GM23338 (cell line): ENCODE measurements around the gene ABCB8. TPM values are rescaled to one million over a fixed set of nuclear protein-coding genes. Genes with fewer than 3 reads are reported as not detected.

Experiments used
- ATAC-seq: fragments of 200-7000 bp; cut with Tn5 transposase; 3 replicates; pipeline ENCODE4 v1.9.1; 2020
- DNase-seq: peaks from one replicate; pipeline ENCODE4 v3.0.0-alpha.2; 2015; ENCODE audit warnings: low spot score
- H2AFZ ChIP-seq: fragments of 200-600 bp; sonication (generic); 2 replicates; pipeline ENCODE4 v1.8.0; 2016; ENCODE audit warnings: antibody characterized with exemption, mild to moderate bottlenecking, moderate library complexity
- H3F3A ChIP-seq: fragments of 200-600 bp; sonication (generic); replicated peaks from 2 replicates; pipeline ENCODE4 v1.8.0; 2017; ENCODE audit warnings: antibody characterized with exemption, mixed run types, low read depth
- H3K27ac ChIP-seq: fragments of 200-600 bp; sonication (generic); 2 replicates; pipeline ENCODE4 v1.6.1; 2016; ENCODE audit warnings: low read depth
- H3K27me3 ChIP-seq: fragments of 200-600 bp; sonication (generic); 2 replicates; pipeline ENCODE4 v1.8.0; 2016; ENCODE audit warnings: mild to moderate bottlenecking, mixed run types, moderate library complexity; ENCODE audit not compliant: insufficient read depth
- H3K36me3 ChIP-seq: fragments of 200-600 bp; sonication (generic); 2 replicates; pipeline ENCODE4 v1.8.0; 2016; ENCODE audit warnings: mild to moderate bottlenecking; ENCODE audit not compliant: insufficient read depth
- H3K4me1 ChIP-seq: fragments of 200-600 bp; sonication (generic); 2 replicates; pipeline ENCODE4 v1.8.0; 2016; ENCODE audit warnings: mild to moderate bottlenecking, moderate library complexity; ENCODE audit not compliant: insufficient read depth
- H3K4me2 ChIP-seq: fragments of 200-600 bp; sonication (generic); 2 replicates; pipeline ENCODE4 v1.7.1; 2017; ENCODE audit warnings: mixed run types
- H3K4me3 ChIP-seq: fragments of 200-600 bp; sonication (generic); 2 replicates; pipeline ENCODE4 v1.6.1; 2016; ENCODE audit warnings: mixed run types
- H3K79me2 ChIP-seq: fragments of 200-600 bp; sonication (generic); replicated peaks from 2 replicates; pipeline ENCODE4 v1.8.0; 2017; ENCODE audit warnings: mild to moderate bottlenecking; ENCODE audit not compliant: insufficient read depth
- H3K9me2 ChIP-seq: fragments of 200-600 bp; sonication (generic); 2 replicates; pipeline ENCODE4 v1.8.0; 2017; ENCODE audit not compliant: insufficient read depth
- H4K20me1 ChIP-seq: fragments of 200-600 bp; sonication (generic); replicated peaks from 2 replicates; pipeline ENCODE4 v1.8.0; 2017; ENCODE audit warnings: mild to moderate bottlenecking; ENCODE audit not compliant: insufficient read depth
- H3K27ac Mint-ChIP-seq: 2 replicates; pipeline ENCODE4 v1.8.0; 2020; ENCODE audit warnings: inconsistent platforms, mild to moderate bottlenecking, moderate library complexity, mixed read lengths
- H3K27me3 Mint-ChIP-seq: 3 replicates; pipeline ENCODE4 v1.8.0; 2022; ENCODE audit warnings: low read depth, mild to moderate bottlenecking, moderate library complexity, mixed read lengths, inconsistent platforms; ENCODE audit not compliant: insufficient read depth, poor library complexity
- H3K36me3 Mint-ChIP-seq: 3 replicates; pipeline ENCODE4 v1.8.0; 2021; ENCODE audit warnings: low read depth, mild to moderate bottlenecking, inconsistent platforms, moderate library complexity, mixed read lengths
- H3K4me1 Mint-ChIP-seq: 3 replicates; pipeline ENCODE4 v1.8.0; 2020; ENCODE audit warnings: mild to moderate bottlenecking, inconsistent platforms, mixed read lengths
- H3K4me3 Mint-ChIP-seq: 3 replicates; pipeline ENCODE4 v1.8.0; 2021; ENCODE audit warnings: moderate library complexity, mild to moderate bottlenecking, inconsistent platforms, mixed read lengths
- H3K9me3 Mint-ChIP-seq: 3 replicates; pipeline ENCODE4 v1.8.0; 2020; ENCODE audit warnings: moderate library complexity, mild to moderate bottlenecking, inconsistent platforms, mixed read lengths
- CREB1 ChIP-seq: fragments of 250-450 bp; sonication (Bioruptor Pico); IDR thresholded peaks from 2 replicates; pipeline ENCODE4 v1.5.0; 2020; ENCODE audit warnings: low read depth, mild to moderate bottlenecking, moderate library complexity
- CTCF ChIP-seq, 2 experiments: fragments of 200-600 bp in 1 of 2; sonication (generic) in 1 of 2; conservative IDR thresholded peaks; 2 replicates each; pipeline versions ENCODE4 v1.5.1 to v1.6.1; 2016 to 2017; ENCODE audit warnings: antibody characterized with exemption in 2 of 2, low read depth in 2 of 2, mild to moderate bottlenecking in 2 of 2, moderate library complexity in 1 of 2
- ETS1 ChIP-seq: IDR thresholded peaks from 2 replicates; pipeline ENCODE4 v1.6.1; 2016; ENCODE audit warnings: antibody characterized with exemption
- EZH2 ChIP-seq: fragments of 200-600 bp; sonication (generic); IDR thresholded peaks from one replicate; pipeline ENCODE4 v1.8.0; 2017; ENCODE audit warnings: antibody characterized with exemption, mild to moderate bottlenecking, low read depth; ENCODE audit not compliant: unreplicated experiment
- EZH2phosphoT487 ChIP-seq: fragments of 200-600 bp; sonication (generic); IDR thresholded peaks from one replicate; pipeline ENCODE4 v1.8.1; 2018; ENCODE audit warnings: antibody characterized with exemption; ENCODE audit not compliant: unreplicated experiment
- JUNB ChIP-seq: IDR thresholded peaks from one replicate; pipeline ENCODE4 v1.6.1; 2016; ENCODE audit warnings: antibody characterized with exemption; ENCODE audit not compliant: unreplicated experiment
- NANOG ChIP-seq: IDR thresholded peaks from 2 replicates; pipeline ENCODE4 v1.6.1; 2016; ENCODE audit warnings: antibody characterized with exemption, borderline replicate concordance
- POLR2AphosphoS5 ChIP-seq: IDR thresholded peaks from 2 replicates; pipeline ENCODE4 v1.6.1; 2016; ENCODE audit warnings: antibody characterized with exemption, low read depth
- REST ChIP-seq: IDR thresholded peaks from one replicate; pipeline ENCODE4 v1.6.1; 2018; ENCODE audit warnings: antibody characterized with exemption; ENCODE audit not compliant: unreplicated experiment
- STAT1 ChIP-seq: IDR thresholded peaks from one replicate; pipeline ENCODE4 v1.6.1; 2016; ENCODE audit warnings: antibody characterized with exemption; ENCODE audit not compliant: unreplicated experiment
- ZNF114 ChIP-seq: fragments of 250-450 bp; sonication (Bioruptor Pico); IDR thresholded peaks from 2 replicates; pipeline ENCODE4 v1.5.0; 2020; ENCODE audit warnings: mild to moderate bottlenecking, moderate library complexity
- ZNF331 ChIP-seq: fragments of 250-450 bp; sonication (Bioruptor Pico); IDR thresholded peaks from 2 replicates; pipeline ENCODE4 v1.5.0; 2020; ENCODE audit warnings: low read depth, mild to moderate bottlenecking, moderate library complexity
- ZNF462 ChIP-seq: fragments of 250-450 bp; sonication (Bioruptor Pico); IDR thresholded peaks from 2 replicates; pipeline ENCODE4 v1.5.0; 2020; ENCODE audit warnings: mild to moderate bottlenecking, moderate library complexity
- polyA plus RNA-seq: library from polyadenylated mRNA; unstranded; fragments of >200 nt; fragmentation: Nextera tagmentation; extraction: Ambion mirVana; gene quantifications from 2 replicates; pipeline ENCODE4 v1.2.1, GENCODE V29; 2016
- total RNA-seq: library from RNA; depleted of rRNA; stranded (reverse); fragments of >200 nt; shearing (Covaris generic); gene quantifications from 2 replicates; pipeline ENCODE4 v1.2.3, GENCODE V29; 2014

Gene ABCB8
- total and polyA plus RNA-seq, 2 experiments from 2014 or later, result 11.4 to 27.1 TPM

GRCh38 chr7:151045262-151045661 is 17.0 kb downstream of the ABCB8 start:
- no peaks in the 10 kb centered on the region for H3K9me2 ChIP-seq
- H3K27me3 ChIP-seq, result peaks cover 10% of the 10 kb centered on the region
- H3K36me3 ChIP-seq, result no peaks in the 10 kb centered on the region
- H3K4me1 Mint-ChIP-seq, result peaks cover 4% of the 10 kb centered on the region
- no peak overlapping the region for H3K4me3 ChIP-seq
- ATAC-seq (no peak), DNase-seq (no peak)
- H3K9me3 Mint-ChIP-seq, result no peaks in the 10 kb centered on the region
- no peak overlapping the region for H2AFZ ChIP-seq
- no peak overlapping the region for H3K27ac ChIP-seq
- TF ChIP-seq ZNF331 (CRISPR knock-in tag), result no peak
- TF ChIP-seq CTCF (conservative IDR thresholded peaks at IDR 0.05; ENCODE audit: low read depth in 2 of 2), result no peak
- no peak for TF ChIP-seq CREB1 (CRISPR knock-in tag)
- TF ChIP-seq ZNF114, result no peak
- no peak for TF ChIP-seq REST
- no peak for TF ChIP-seq POLR2AphosphoS5
- TF ChIP-seq EZH2, result no peak
- no peak for TF ChIP-seq ETS1
- no peak for TF ChIP-seq ZNF462 (CRISPR knock-in tag)
- no peak for TF ChIP-seq JUNB
- no peak for TF ChIP-seq NANOG
- TF ChIP-seq STAT1, result no peak
- TF ChIP-seq EZH2phosphoT487, result no peak
- no peaks in the 10 kb centered on the region for H3K79me2 ChIP-seq
- no peaks in the 10 kb centered on the region for H3K4me1 ChIP-seq
- H4K20me1 ChIP-seq, result no peaks in the 10 kb centered on the region
- H3F3A ChIP-seq, result no peaks in the 10 kb centered on the region
- H3K4me3 Mint-ChIP-seq, result no peak overlapping the region
- H3K27ac Mint-ChIP-seq, result no peak overlapping the region
- H3K4me2 ChIP-seq, result no peak overlapping the region
- H3K36me3 Mint-ChIP-seq, result no peaks in the 10 kb centered on the region; the same call in 2 of the 3 replicates
- H3K27me3 Mint-ChIP-seq, result peaks cover 16% of the 10 kb centered on the region
